ENCODE data around the gene KRI1.
A peak's percentile ranks its signal among the peaks of the same experiment; 100 is the strongest.
"Not testable (repeated sequence)": the region's sequence is repeated elsewhere in the genome, so short reads cannot be mapped to it uniquely, and the experiment has no call there.

KRI1 gene

DNA sequence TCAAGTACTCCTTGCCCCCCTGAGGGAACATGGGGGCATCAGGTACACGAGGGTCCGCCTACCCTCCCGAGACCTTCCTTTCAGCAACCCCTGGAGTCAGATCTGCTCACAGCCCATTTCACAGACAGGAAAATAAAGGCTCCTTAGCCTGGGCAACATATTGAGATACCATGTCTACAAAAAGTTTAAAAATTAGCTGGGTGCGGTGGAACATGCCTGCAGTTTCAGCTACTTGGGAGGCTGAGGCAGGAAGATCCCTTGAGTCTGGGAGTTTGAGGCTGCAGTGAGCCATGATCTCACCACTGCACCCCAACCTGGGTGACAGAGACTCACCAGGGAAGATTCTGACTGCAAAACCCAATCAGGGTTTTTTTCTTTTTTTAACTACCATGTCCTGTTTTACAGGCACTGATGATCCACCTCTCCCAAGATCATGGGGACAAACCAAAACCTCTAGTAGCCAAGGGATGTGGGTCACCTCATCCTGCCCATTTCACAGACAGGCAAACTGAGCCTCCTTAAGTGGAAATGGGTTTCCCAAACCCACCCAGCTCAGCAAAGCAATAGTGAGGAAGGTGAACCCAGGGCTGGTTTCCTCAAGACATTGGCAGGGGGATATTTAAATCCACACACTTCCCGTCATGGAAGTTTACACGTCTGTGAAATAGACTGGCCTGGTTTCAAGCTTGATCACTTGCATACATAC lies 9.4 kb upstream of the KRI1 start:
- DNase-seq (ENCODE audit: low read depth) = no peak

- DNase-seq (ENCODE audit: low read depth) = no peak
Observed at GRCh38 chr19:10574462-10574861, 8.7 kb upstream of the KRI1 start.

GRCh38 chr19:10573793-10574192 lies 8.0 kb upstream of the KRI1 start:
- not testable (repeated sequence) for DNase-seq (ENCODE audit: low read depth)

- peak; percentile 96 for DNase-seq (ENCODE audit: low read depth)
Observed at GRCh38 chr19:10568826-10569651, 3.2 kb upstream of the KRI1 start, which contains the start of gene CDKN2D. CDKN2D (minus strand) TSS chr19:10568979; CDS start chr19:10568653, 326 bp downstream.

DNA sequence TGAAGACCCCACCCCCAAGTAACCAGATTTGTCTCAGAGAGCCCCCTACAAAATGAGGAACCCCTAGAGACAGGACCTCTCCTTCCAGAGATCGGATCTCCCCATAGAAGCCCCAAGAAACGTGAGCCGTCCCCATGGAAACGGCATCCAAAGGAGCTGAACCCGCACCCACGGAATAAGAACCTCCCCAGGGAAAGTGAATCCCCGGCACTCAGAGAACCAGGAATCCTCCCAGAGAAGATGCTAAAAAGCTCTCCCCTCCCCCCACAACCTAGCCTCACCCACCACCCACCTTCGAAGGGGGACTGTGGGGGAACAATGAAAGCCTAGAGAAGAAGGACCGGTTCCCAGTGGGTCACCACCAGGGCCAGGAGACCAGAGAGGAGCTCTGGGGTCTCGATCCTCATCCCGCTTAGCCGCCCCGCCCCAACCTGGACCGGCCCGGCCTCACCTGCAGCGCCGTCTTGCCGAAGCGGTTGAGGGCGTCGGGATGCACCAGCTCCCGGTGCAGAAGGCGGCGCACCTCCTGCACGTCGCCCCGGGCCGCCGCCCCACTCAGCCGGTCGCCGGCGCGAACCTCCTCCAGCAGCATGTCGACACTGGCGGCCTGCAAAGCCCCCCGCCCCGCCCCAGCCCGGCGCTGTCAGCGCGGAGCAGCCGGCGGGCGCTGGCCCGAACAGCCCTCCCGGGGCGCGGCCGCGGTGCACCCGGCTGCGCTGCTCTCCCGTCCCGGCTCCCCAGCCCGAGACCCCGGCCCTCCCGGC lies 2.4 kb upstream of the KRI1 start:
- DNase-seq (ENCODE audit: low read depth) = no peak

- no peak for DNase-seq (ENCODE audit: low read depth)
Observed at GRCh38 chr19:10567656-10568055, 1.8 kb upstream of the KRI1 start.

DNA sequence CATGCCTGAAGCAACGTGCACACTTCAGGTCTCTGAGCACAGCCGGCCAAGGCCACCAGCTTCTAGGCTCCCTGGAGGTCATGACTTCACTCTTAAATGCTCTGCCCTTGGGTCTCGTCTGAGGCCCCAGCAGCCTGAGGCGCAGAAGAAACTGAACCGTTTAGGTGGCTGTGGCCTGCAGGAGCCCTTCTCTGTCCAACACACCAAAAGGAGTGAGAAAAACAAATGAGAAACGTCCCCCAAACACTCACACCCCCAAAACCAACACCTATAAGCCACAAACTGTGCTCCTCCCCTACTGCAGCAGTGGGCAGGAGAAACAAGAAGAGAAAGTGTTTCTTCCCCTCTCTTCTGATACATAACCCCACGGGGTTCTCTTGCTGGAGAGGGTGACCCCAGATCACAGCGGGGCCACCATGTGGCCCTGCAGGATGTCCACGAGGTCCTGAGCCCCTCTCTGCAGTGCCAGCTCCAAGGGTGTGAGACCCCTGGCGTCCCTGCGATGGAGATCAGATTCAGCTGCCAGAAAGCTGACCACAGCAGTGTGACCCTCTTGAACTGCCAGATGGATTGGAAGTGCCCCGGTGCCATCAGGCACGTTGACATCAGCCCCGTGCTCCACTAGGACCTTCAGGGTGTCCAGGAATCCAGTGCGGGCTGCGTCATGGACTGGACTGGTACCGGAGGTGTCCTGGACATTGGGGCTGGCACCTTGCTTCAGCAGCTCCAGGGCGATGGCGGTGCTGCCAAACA lies 1.0 kb upstream of the KRI1 start:
- no peak for DNase-seq (ENCODE audit: low read depth)

GRCh38 chr19:10566408-10566657 lies 523 bp upstream of the KRI1 start:
- DNase-seq (ENCODE audit: low read depth) = no peak

- DNase-seq (ENCODE audit: low read depth) = no peak
Observed at GRCh38 chr19:10565028-10565566, 713 bp downstream of the KRI1 start.

DNA sequence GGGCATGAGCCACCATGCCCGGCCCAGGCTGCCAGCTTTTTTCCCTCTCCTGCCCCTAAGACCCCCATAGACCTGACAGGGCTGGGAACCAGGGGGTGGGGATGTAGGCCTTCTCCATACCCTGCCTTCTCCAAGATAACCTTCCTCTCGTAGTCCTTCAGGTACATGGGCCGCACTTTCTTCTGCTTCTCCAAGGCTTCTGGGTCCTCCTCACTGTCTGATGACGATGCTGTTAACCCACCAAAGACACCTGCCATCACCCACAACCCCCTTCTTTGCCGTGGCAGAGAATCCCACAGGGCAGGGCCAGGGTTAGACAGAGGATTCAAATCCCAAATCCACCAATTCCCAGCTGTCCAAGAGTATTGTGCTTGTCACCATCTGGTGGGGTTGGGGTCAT lies 3.2 kb downstream of the KRI1 start:
- no peak for DNase-seq (ENCODE audit: low read depth)

- DNase-seq (ENCODE audit: low read depth) = no peak
Observed at GRCh38 chr19:10560154-10560553, 5.7 kb downstream of the KRI1 start.

- no peak for DNase-seq (ENCODE audit: low read depth)
Observed at GRCh38 chr19:10557603-10558197, 8.1 kb downstream of the KRI1 start.

DNA sequence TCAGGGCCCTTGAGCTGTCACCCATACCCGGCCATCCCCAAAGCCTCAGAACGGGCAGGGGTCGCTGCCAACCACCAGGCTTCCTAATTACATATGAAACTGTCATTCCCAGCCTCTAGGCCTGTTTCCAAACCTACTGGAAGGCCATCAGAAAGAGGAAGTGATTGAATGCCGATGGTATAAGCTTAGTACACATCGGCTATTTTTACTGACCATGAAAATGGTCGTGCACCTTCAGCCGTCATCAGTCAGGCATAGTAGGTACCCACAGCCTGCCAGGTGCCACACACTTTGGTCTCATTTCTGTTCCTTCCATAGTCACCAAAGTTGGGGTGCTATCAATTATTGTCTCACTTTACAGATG lies 10.2 kb downstream of the KRI1 start:
- no peak for DNase-seq (ENCODE audit: low read depth)

- no peak for DNase-seq (ENCODE audit: low read depth)
Observed at GRCh38 chr19:10554760-10555609, 10.8 kb downstream of the KRI1 start.

GRCh38 chr19:10553943-10554381 lies 11.8 kb downstream of the KRI1 start:
- no peak for DNase-seq (ENCODE audit: low read depth)

DNA sequence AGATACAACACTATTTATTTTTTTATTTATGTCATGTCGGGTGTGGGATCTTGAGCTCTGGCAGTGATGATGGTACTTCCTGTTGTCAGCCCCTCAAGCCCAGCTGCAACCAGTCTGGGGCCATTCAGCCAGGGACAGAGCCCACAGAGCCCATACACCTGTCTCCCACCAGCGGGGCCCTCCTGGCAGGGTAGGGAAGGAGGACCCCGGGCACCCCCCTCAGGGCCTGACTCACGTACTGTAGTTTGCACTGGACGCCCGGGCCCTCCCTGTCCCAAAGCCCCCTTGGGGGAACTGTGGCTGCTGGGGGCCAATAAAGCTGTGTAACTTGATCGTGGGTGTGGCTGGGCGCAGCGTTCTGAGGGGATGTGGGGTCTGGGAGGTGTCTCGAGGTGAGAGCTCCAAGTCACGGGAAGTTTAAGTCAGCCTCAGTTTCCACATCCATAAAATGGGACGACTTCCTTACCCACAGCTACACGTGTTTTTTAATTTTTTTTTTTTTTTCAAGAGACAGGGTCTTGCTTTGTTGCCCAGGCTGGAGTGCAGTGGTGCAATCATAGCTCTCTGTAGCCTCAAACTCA lies 12.6 kb downstream of the KRI1 start:
- DNase-seq (ENCODE audit: low read depth) = no peak

DNA sequence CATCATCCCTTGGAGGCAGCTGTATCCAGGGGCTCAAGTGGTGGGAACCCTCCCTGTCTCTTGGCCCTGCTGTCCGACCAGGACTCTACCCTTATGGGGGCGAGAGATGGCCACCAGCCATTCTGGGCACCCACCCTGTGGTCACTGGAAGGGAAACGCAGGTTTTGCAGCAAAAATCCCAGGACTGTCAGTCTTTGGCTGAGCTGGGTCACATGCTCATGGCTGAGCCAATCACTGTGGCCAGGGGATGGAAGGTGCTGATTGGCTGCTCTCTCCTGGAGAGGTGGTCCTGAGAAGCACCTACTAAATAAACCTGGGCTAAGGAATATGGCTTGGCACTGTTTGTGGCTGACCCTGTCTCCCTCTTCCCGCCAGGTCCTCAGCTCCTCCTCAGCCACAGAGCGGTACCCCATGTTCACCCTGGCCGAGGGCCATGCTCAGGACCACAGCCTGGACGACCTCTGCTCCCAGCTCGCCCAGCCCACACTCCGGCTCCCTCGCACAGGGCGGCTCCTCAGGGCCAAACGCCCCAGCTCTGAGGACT lies 13.2 kb downstream of the KRI1 start:
- no peak for DNase-seq (ENCODE audit: low read depth)

DNA sequence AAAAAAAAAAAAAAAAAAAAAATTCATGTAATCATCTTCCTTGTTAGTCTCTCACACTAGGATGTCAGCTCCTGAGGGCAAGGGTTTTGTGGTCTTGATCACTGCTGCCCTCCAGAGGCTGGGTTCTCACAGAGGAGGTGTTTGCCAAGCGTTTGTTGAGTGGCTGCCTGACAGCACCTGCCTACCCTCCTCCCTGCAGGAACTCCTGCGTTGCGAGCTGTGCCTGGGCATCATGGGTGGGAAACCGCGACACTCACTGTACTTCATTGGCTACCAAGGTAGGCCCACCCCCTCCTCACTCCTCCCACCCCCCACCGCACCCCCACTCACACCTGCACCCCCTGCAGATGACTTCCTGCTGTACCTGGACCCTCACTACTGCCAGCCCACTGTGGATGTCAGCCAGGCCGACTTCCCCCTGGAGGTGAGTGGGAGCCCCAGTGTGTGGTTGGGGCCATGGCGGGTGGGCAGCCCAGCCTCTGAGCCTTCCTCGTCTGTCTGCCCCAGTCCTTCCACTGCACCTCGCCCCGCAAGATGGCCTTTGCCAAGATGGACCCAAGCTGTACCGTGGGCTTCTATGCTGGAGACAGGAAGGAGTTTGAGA lies 14.0 kb downstream of the KRI1 start:
- no peak for DNase-seq (ENCODE audit: low read depth)

DNA sequence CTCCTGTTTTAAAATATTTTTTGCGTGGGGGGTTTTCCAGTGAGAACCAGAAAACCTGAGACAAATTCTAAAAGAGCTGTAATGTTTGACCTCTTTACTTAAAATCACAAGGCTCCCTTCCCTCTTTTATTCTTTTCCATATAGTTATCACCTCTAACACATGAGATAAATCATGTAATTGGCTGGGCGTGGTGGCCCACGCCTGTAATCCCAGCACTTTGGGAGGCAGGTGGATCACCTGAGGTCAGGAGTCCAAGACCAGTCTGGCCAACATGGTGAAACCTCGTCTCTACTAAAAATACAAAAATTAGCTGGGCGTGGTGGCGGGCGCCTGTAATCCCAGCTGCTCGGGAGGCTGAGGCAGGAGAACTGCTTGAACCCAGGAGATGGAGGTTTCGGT lies 14.8 kb downstream of the KRI1 start:
- not testable (repeated sequence) for DNase-seq (ENCODE audit: low read depth)

GRCh38 chr19:10550336-10550735 lies 15.5 kb downstream of the KRI1 start:
- no peak for DNase-seq (ENCODE audit: low read depth)

Measured in HS-27A (cell line).